Activated naive CD8-positive, alpha-beta T cell (primary cell): ENCODE measurements around the gene POU6F1.
"Not testable (repeated sequence)": the region's sequence is repeated elsewhere in the genome, so short reads cannot be mapped to it uniquely, and the experiment has no call there.

Experiments used
- H3K27ac Mint-ChIP-seq: one replicate; pipeline ENCODE4 v1.8.0; 2021; ENCODE audit warnings: mixed read lengths
- H3K27me3 Mint-ChIP-seq: one replicate; pipeline ENCODE4 v1.8.0; 2021; ENCODE audit warnings: mixed read lengths
- H3K36me3 Mint-ChIP-seq: one replicate; pipeline ENCODE4 v1.8.0; 2021; ENCODE audit warnings: mixed read lengths
- H3K4me1 Mint-ChIP-seq: one replicate; pipeline ENCODE4 v1.8.0; 2021; ENCODE audit warnings: low read depth, mixed read lengths
- H3K4me3 Mint-ChIP-seq: one replicate; pipeline ENCODE4 v1.8.0; 2021; ENCODE audit warnings: mild to moderate bottlenecking, mixed read lengths
- H3K9me3 Mint-ChIP-seq: one replicate; pipeline ENCODE4 v1.8.0; 2021; ENCODE audit warnings: low read depth, mixed read lengths

POU6F1 gene

GRCh38 chr12:51240971-51241370 lies 23.1 kb upstream of the POU6F1 start:
- Mint-ChIP-seq H3K36me3 (peaks cover 9% of the 10 kb centered on the region), H3K27me3 (no peaks in the 10 kb centered on the region), H3K9me3 (no peaks in the 10 kb centered on the region), H3K27ac (peak overlapping the region; percentile 79), H3K4me1 (peaks cover 58% of the 10 kb centered on the region), H3K4me3 (peak overlapping the region; percentile 97)

- peak within 1 kb of the TSS; percentile 98 for H3K27ac Mint-ChIP-seq
- no peaks in the 10 kb centered on the region for H3K9me3 Mint-ChIP-seq
- peaks cover 5% of the 10 kb centered on the region for H3K36me3 Mint-ChIP-seq
Observed at GRCh38 chr12:51238510-51239334, 20.9 kb upstream of the POU6F1 start, which contains the start of gene DAZAP2. Gene DAZAP2 (plus strand): TSS chr12:51238826. CDS start chr12:51238908, 82 bp downstream.

GRCh38 chr12:51238037-51238509 lies 20.2 kb upstream of the POU6F1 start:
- peaks cover 40% of the 10 kb centered on the region for H3K4me1 Mint-ChIP-seq
- no peaks in the 10 kb centered on the region for H3K9me3 Mint-ChIP-seq
- H3K27ac Mint-ChIP-seq = peak overlapping the region; percentile 98

More at GRCh38 chr12:51238510-51239334, 20.9 kb upstream of the POU6F1 start, which contains the start of gene DAZAP2:
- no peaks in the 10 kb centered on the region for H3K27me3 Mint-ChIP-seq
- H3K4me3 Mint-ChIP-seq = peak within 1 kb of the TSS; percentile 97
- peaks cover 42% of the 10 kb centered on the region for H3K4me1 Mint-ChIP-seq

GRCh38 chr12:51234530-51234929 lies 16.7 kb upstream of the POU6F1 start:
- H3K27ac Mint-ChIP-seq = no peak overlapping the region
- H3K9me3 Mint-ChIP-seq = no peaks in the 10 kb centered on the region
- H3K27me3 Mint-ChIP-seq = no peaks in the 10 kb centered on the region
- H3K4me1 Mint-ChIP-seq = peaks cover 9% of the 10 kb centered on the region
- H3K4me3 Mint-ChIP-seq = no peak overlapping the region
- H3K36me3 Mint-ChIP-seq = no peaks in the 10 kb centered on the region

More at GRCh38 chr12:51238037-51238509, 20.2 kb upstream of the POU6F1 start:
- Mint-ChIP-seq H3K27me3 (no peaks in the 10 kb centered on the region), H3K36me3 (peaks cover 5% of the 10 kb centered on the region), H3K4me3 (peak overlapping the region; percentile 97)

- peaks cover 2% of the 10 kb centered on the region for H3K4me1 Mint-ChIP-seq
- H3K9me3 Mint-ChIP-seq = no peaks in the 10 kb centered on the region
- H3K4me3 Mint-ChIP-seq = no peak overlapping the region
- no peaks in the 10 kb centered on the region for H3K36me3 Mint-ChIP-seq
- no peak overlapping the region for H3K27ac Mint-ChIP-seq
- no peaks in the 10 kb centered on the region for H3K27me3 Mint-ChIP-seq
Observed at GRCh38 chr12:51232642-51233041, 14.8 kb upstream of the POU6F1 start.

GRCh38 chr12:51229116-51229809 lies 11.4 kb upstream of the POU6F1 start:
- peaks cover 2% of the 10 kb centered on the region for H3K36me3 Mint-ChIP-seq
- H3K27ac Mint-ChIP-seq = no peak overlapping the region

GRCh38 chr12:51227962-51228361 lies 10.1 kb upstream of the POU6F1 start:
- Mint-ChIP-seq H3K36me3 (peaks cover 2% of the 10 kb centered on the region), H3K27me3 (no peaks in the 10 kb centered on the region), H3K27ac (no peak overlapping the region), H3K4me3 (no peak overlapping the region), H3K9me3 (no peaks in the 10 kb centered on the region), H3K4me1 (no peaks in the 10 kb centered on the region)

More at GRCh38 chr12:51229116-51229809, 11.4 kb upstream of the POU6F1 start:
- Mint-ChIP-seq H3K27me3 (no peaks in the 10 kb centered on the region), H3K4me3 (no peak overlapping the region), H3K9me3 (no peaks in the 10 kb centered on the region), H3K4me1 (no peaks in the 10 kb centered on the region)

- H3K4me1 Mint-ChIP-seq, H3K27me3 Mint-ChIP-seq, H3K4me3 Mint-ChIP-seq, H3K27ac Mint-ChIP-seq, H3K36me3 Mint-ChIP-seq, H3K9me3 Mint-ChIP-seq: not testable (repeated sequence)
Observed at GRCh38 chr12:51227112-51227511, 9.2 kb upstream of the POU6F1 start.

- H3K4me1 Mint-ChIP-seq = peaks cover 2% of the 10 kb centered on the region
- H3K9me3 Mint-ChIP-seq = no peaks in the 10 kb centered on the region
- no peaks in the 10 kb centered on the region for H3K27me3 Mint-ChIP-seq
- peaks cover 2% of the 10 kb centered on the region for H3K36me3 Mint-ChIP-seq
- H3K4me3 Mint-ChIP-seq = no peak overlapping the region
- H3K27ac Mint-ChIP-seq = no peak overlapping the region
Observed at GRCh38 chr12:51225771-51226170, 7.9 kb upstream of the POU6F1 start.

GRCh38 chr12:51225234-51225633 lies 7.4 kb upstream of the POU6F1 start:
- Mint-ChIP-seq H3K4me1 (peaks cover 2% of the 10 kb centered on the region), H3K27me3 (no peaks in the 10 kb centered on the region), H3K9me3 (no peaks in the 10 kb centered on the region), H3K4me3 (no peak overlapping the region), H3K36me3 (peaks cover 2% of the 10 kb centered on the region), H3K27ac (no peak overlapping the region)

- H3K36me3 Mint-ChIP-seq = peaks cover 2% of the 10 kb centered on the region
- no peaks in the 10 kb centered on the region for H3K27me3 Mint-ChIP-seq
- no peak overlapping the region for H3K4me3 Mint-ChIP-seq
- H3K27ac Mint-ChIP-seq = no peak overlapping the region
- H3K4me1 Mint-ChIP-seq = peaks cover 4% of the 10 kb centered on the region
- H3K9me3 Mint-ChIP-seq = no peaks in the 10 kb centered on the region
Observed at GRCh38 chr12:51224625-51225024, 6.8 kb upstream of the POU6F1 start.

GRCh38 chr12:51222461-51222860 lies 4.6 kb upstream of the POU6F1 start:
- Mint-ChIP-seq H3K9me3 (no peaks in the 10 kb centered on the region), H3K27me3 (no peaks in the 10 kb centered on the region), H3K4me1 (peaks cover 19% of the 10 kb centered on the region), H3K27ac (no peak overlapping the region), H3K4me3 (no peak overlapping the region), H3K36me3 (peaks cover 2% of the 10 kb centered on the region)

- not testable (repeated sequence) for H3K36me3 Mint-ChIP-seq, H3K27me3 Mint-ChIP-seq, H3K9me3 Mint-ChIP-seq, H3K4me3 Mint-ChIP-seq
- Mint-ChIP-seq H3K4me1 (peaks cover 26% of the 10 kb centered on the region), H3K27ac (peak overlapping the region; percentile 91)
Observed at GRCh38 chr12:51219857-51220256, 2.0 kb upstream of the POU6F1 start.

- Mint-ChIP-seq H3K4me3 (peak overlapping the region; percentile 87), H3K36me3 (no peaks in the 10 kb centered on the region), H3K27ac (peak overlapping the region; percentile 91)
Observed at GRCh38 chr12:51219322-51219721, 1.5 kb upstream of the POU6F1 start.

GRCh38 chr12:51218607-51219161 lies 822 bp upstream of the POU6F1 start:
- H3K4me3 Mint-ChIP-seq = peak overlapping the region; percentile 87
- H3K27me3 Mint-ChIP-seq = no peaks in the 10 kb centered on the region
- H3K27ac Mint-ChIP-seq = peak overlapping the region; percentile 91
- H3K36me3 Mint-ChIP-seq = no peaks in the 10 kb centered on the region
- H3K9me3 Mint-ChIP-seq = no peaks in the 10 kb centered on the region
- H3K4me1 Mint-ChIP-seq = peaks cover 26% of the 10 kb centered on the region

More at GRCh38 chr12:51219322-51219721, 1.5 kb upstream of the POU6F1 start:
- Mint-ChIP-seq H3K9me3 (no peaks in the 10 kb centered on the region), H3K4me1 (peaks cover 26% of the 10 kb centered on the region), H3K27me3 (no peaks in the 10 kb centered on the region)
